Measurements from ENCODE around the gene DES. TPM values are rescaled to one million over a fixed set of nuclear protein-coding genes. Genes with fewer than 3 reads are reported as not detected.

The DES gene
- total and polyA plus RNA-seq, 9 of the 15 experiments (the other 6 are each of a cell fraction or from before 2014, with no cell fraction given) = 2.5 to 58.9 (median 21.9) TPM

DNA sequence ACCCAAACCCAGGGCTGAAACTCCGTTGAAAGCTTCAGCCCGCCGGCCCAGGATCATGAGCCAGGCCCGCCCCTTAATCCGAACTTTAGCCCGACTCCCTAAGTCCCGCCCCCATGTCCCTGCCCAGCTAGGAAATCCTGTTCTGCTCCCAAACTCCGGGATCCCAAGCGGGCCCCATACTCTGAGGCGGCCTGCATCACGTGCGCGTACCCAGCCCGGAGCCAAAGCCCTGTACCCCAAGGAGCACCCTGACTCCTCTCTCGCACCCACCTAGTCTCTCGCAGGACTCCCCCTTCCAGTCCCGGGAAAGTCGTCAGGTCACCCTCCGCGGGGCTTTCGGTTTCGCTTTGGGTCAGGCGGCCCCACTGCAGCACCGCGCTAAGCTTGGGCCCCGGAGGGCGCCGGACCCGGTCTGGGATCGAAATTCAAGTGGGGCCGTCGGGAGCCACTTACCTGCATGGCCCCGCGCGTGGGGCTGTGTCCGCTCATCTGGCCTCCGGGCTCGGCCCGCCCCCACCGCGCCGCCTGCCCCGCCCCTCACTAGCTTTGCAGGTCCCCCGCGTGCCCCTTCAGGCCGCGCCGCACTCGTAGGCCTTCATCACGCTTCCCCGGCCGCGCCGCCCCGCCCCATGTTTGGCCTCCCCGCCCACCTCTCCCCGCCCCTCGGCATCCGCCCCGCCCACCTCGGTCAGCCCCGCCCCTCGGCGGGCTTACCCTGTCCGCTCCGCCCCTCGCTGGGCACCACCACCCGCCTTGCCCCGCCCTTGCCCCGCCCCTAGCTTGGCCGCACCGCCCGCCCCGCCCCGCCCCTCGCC, 30.7 kb upstream of the DES start, which contains the start of gene DNPEP (continued):
- TF ChIP-seq, protein P1, sequence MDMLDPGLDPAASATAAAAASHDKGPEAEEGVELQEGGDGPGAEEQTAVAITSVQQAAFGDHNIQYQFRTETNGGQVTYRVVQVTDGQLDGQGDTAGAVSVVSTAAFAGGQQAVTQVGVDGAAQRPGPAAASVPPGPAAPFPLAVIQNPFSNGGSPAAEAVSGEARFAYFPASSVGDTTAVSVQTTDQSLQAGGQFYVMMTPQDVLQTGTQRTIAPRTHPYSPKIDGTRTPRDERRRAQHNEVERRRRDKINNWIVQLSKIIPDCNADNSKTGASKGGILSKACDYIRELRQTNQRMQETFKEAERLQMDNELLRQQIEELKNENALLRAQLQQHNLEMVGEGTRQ (CRISPR knock-in tag; IDR thresholded peaks at IDR 0.05) = 0 out of 2 replicates have a peak, but pooled peaks have one; percentile 36
- TF ChIP-seq RBM39 (optimal IDR thresholded peaks at IDR 0.05; ENCODE audit: low read depth, low read length) (no peak), TRIM28 (IDR thresholded peaks at IDR 0.05) (no peak), ZC3H8 (IDR thresholded peaks at IDR 0.05) (no peak), HDAC1 (IDR thresholded peaks at IDR 0.05) (peak in 1 of 2 experiments; percentile 71; a peak in 2 of 4 replicates), BCOR (IDR thresholded peaks at IDR 0.05) (no peak), ZNF79 (CRISPR knock-in tag; IDR thresholded peaks at IDR 0.05; ENCODE audit: low read depth) (no peak), LARP7 (IDR thresholded peaks at IDR 0.05) (no peak), ZNF217 (CRISPR knock-in tag; IDR thresholded peaks at IDR 0.05) (no peak), ZBTB11 (CRISPR knock-in tag; IDR thresholded peaks at IDR 0.05) (no peak), RFX7 (CRISPR knock-in tag; IDR thresholded peaks at IDR 0.05) (no peak), GATA2 (CRISPR knock-in tag; IDR thresholded peaks at IDR 0.05) (no peak), HNRNPK (IDR thresholded peaks at IDR 0.05; ENCODE audit: low read depth, low read length, poor library complexity, severe bottlenecking) (no peak), HOXB6 (CRISPR knock-in tag; IDR thresholded peaks at IDR 0.05; ENCODE audit: borderline replicate concordance) (no peak), TRIM25 (IDR thresholded peaks at IDR 0.05; ENCODE audit: borderline replicate concordance) (no peak)
- TF ChIP-seq, protein P2, sequence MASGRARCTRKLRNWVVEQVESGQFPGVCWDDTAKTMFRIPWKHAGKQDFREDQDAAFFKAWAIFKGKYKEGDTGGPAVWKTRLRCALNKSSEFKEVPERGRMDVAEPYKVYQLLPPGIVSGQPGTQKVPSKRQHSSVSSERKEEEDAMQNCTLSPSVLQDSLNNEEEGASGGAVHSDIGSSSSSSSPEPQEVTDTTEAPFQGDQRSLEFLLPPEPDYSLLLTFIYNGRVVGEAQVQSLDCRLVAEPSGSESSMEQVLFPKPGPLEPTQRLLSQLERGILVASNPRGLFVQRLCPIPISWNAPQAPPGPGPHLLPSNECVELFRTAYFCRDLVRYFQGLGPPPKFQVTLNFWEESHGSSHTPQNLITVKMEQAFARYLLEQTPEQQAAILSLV (tag; IDR thresholded peaks at IDR 0.05) = no peak
- TF ChIP-seq, protein P3, sequence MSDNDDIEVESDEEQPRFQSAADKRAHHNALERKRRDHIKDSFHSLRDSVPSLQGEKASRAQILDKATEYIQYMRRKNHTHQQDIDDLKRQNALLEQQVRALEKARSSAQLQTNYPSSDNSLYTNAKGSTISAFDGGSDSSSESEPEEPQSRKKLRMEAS (CRISPR knock-in tag; IDR thresholded peaks at IDR 0.05) = peak; percentile 48; the same call in 1 of the 2 replicates
- TF ChIP-seq, protein P4, sequence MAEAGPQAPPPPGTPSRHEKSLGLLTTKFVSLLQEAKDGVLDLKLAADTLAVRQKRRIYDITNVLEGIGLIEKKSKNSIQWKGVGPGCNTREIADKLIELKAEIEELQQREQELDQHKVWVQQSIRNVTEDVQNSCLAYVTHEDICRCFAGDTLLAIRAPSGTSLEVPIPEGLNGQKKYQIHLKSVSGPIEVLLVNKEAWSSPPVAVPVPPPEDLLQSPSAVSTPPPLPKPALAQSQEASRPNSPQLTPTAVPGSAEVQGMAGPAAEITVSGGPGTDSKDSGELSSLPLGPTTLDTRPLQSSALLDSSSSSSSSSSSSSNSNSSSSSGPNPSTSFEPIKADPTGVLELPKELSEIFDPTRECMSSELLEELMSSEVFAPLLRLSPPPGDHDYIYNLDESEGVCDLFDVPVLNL (CRISPR knock-in tag; IDR thresholded peaks at IDR 0.05; ENCODE audit: low read depth) = no peak

Data from K562 (cell line).